Neuronal stem cell (in vitro differentiated cells): ENCODE results near the gene SYT7.

Experiments used
- DNase-seq: peaks from one replicate; pipeline ENCODE4 v3.0.0-alpha.2; 2013; ENCODE audit warnings: low spot score
- H2AFZ ChIP-seq: one replicate; pipeline ENCODE4 v1.6.1; 2013; ENCODE audit warnings: mild to moderate bottlenecking, low read length, inconsistent platforms
- H2AK5ac ChIP-seq: 2 replicates; pipeline ENCODE4 v1.6.1; 2013; ENCODE audit warnings: low read depth, mild to moderate bottlenecking, inconsistent platforms, low read length, moderate library complexity, mixed read lengths
- H2BK120ac ChIP-seq: 2 replicates; pipeline ENCODE4 v1.6.1; 2013; ENCODE audit warnings: low read depth, mild to moderate bottlenecking, inconsistent platforms, low read length, moderate library complexity, mixed read lengths
- H2BK12ac ChIP-seq: one replicate; pipeline ENCODE4 v1.6.1; 2013; ENCODE audit warnings: low read length, inconsistent platforms
- H2BK15ac ChIP-seq: 2 replicates; pipeline ENCODE4 v1.6.1; 2013; ENCODE audit warnings: mild to moderate bottlenecking, low read length, inconsistent platforms, mixed read lengths
- H2BK5ac ChIP-seq: one replicate; pipeline ENCODE4 v1.6.1; 2013; ENCODE audit warnings: inconsistent platforms, mild to moderate bottlenecking, low read length, moderate library complexity
- H3K14ac ChIP-seq: one replicate; pipeline ENCODE4 v1.6.1; 2013; ENCODE audit warnings: low read length, inconsistent platforms
- H3K18ac ChIP-seq: 2 replicates; pipeline ENCODE4 v1.6.1; 2013; ENCODE audit warnings: low read length, inconsistent platforms
- H3K23ac ChIP-seq: 2 replicates; pipeline ENCODE4 v1.6.1; 2013; ENCODE audit warnings: low read depth, mild to moderate bottlenecking, mixed read lengths, low read length, inconsistent platforms; ENCODE audit not compliant: poor library complexity
- H3K27ac ChIP-seq: replicated peaks from 3 replicates; pipeline ENCODE4 v1.5.1; 2013; ENCODE audit warnings: low read length, inconsistent platforms
- H3K27me3 ChIP-seq, 3 experiments: 2 replicates each; pipeline ENCODE4 v1.6.1; 2013; ENCODE audit warnings: low read length in 3 of 3, mild to moderate bottlenecking in 2 of 3, inconsistent platforms in 1 of 3, low read depth in 1 of 3, mixed read lengths in 1 of 3, moderate library complexity in 1 of 3; ENCODE audit not compliant: control insufficient read depth in 3 of 3, insufficient read depth in 3 of 3
- H3K36me3 ChIP-seq, 2 donors: replicated peaks in 1 of 2; 2 replicates each; pipeline ENCODE4 v1.6.1; 2013; ENCODE audit warnings: low read length in 2 of 2; ENCODE audit not compliant: control insufficient read depth in 2 of 2, insufficient read depth in 2 of 2
- H3K4ac ChIP-seq: 2 replicates; pipeline ENCODE4 v1.6.1; 2013; ENCODE audit warnings: inconsistent platforms, mild to moderate bottlenecking, low read length, moderate library complexity
- H3K4me1 ChIP-seq, 2 donors: 1 replicate in 1 of 2; 2 replicates in 1 of 2; pipeline ENCODE4 v1.6.1; 2013; ENCODE audit warnings: low read length in 2 of 2, low read depth in 1 of 2; ENCODE audit not compliant: control insufficient read depth in 2 of 2, insufficient read depth in 1 of 2
- H3K4me2 ChIP-seq: one replicate; pipeline ENCODE4 v1.6.1; 2013; ENCODE audit warnings: mild to moderate bottlenecking, low read length, inconsistent platforms; ENCODE audit not compliant: insufficient read depth, poor library complexity, severe bottlenecking
- H3K4me3 ChIP-seq, 2 donors: 2 replicates each; pipeline ENCODE4 v1.5.1; 2013; ENCODE audit warnings: low read length in 2 of 2, mild to moderate bottlenecking in 2 of 2, inconsistent platforms in 1 of 2, moderate library complexity in 1 of 2
- H3K79me1 ChIP-seq: one replicate; pipeline ENCODE4 v1.6.1; 2013; ENCODE audit warnings: low read depth, mild to moderate bottlenecking, inconsistent platforms, low read length, moderate library complexity
- H3K9ac ChIP-seq: one replicate; pipeline ENCODE4 v1.6.1; 2013; ENCODE audit warnings: mild to moderate bottlenecking, low read depth, low read length, inconsistent platforms; ENCODE audit not compliant: poor library complexity
- H3K9me3 ChIP-seq, 2 donors: replicated peaks in 1 of 2; 2 replicates each; pipeline versions ENCODE3 to v1.6.1; 2013; ENCODE audit warnings: low read length in 2 of 2, mild to moderate bottlenecking in 2 of 2, inconsistent platforms in 1 of 2, low read depth in 1 of 2, mixed read lengths in 1 of 2, moderate library complexity in 1 of 2; ENCODE audit not compliant: control insufficient read depth in 2 of 2, insufficient read depth in 1 of 2
- H4K8ac ChIP-seq: one replicate; pipeline ENCODE4 v1.6.1; 2013; ENCODE audit warnings: low read depth, mild to moderate bottlenecking, inconsistent platforms, low read length, moderate library complexity
- H4K91ac ChIP-seq: one replicate; pipeline ENCODE4 v1.6.1; 2013; ENCODE audit warnings: low read length, low read depth, mild to moderate bottlenecking, inconsistent platforms; ENCODE audit not compliant: poor library complexity
- WGBS, 2 donors: extraction: QIAGEN DNeasy Blood & Tissue Kit; methylation state at CpG; one replicate each; pipeline ENCODE4 v1.1.7; 2013; ENCODE audit warnings: missing lambda C conversion rate in 2 of 2, mixed read lengths in 1 of 2; ENCODE audit not compliant: insufficient read length in 2 of 2, insufficient replicate concordance in 1 of 2; ENCODE audit errors: extremely low coverage in 2 of 2; 5-methylcytosine and 5-hydroxymethylcytosine counted together

The SYT7 gene

GRCh38 chr11:61601512-61601911 lies 20.6 kb upstream of the SYT7 start:
- Histone ChIP-seq H3K27ac (no peak overlapping the region), H2BK12ac (peak overlapping the region; percentile 75), H3K27me3 (peaks cover 0 to 78% (median 2%) of the 10 kb centered on the region in 3 experiments), H3K4me2 (no peak overlapping the region), H3K4me3 (peak overlapping the region in 1 of 2 donors; percentile 33), H4K8ac (no peak overlapping the region), H3K79me1 (no peaks in the 10 kb centered on the region), H3K4ac (peak overlapping the region; percentile 55), H2AFZ (no peak overlapping the region), H2BK5ac (peak overlapping the region; percentile 43), H2AK5ac (peak overlapping the region; percentile 74), H2BK15ac (no peak overlapping the region), H2BK120ac (no peak overlapping the region), H3K18ac (peak overlapping the region; percentile 49), H3K23ac (peak overlapping the region; percentile 6), H3K14ac (no peak overlapping the region), H3K9me3 (no peaks in the 10 kb centered on the region), H3K9ac (no peak overlapping the region), H4K91ac (no peak overlapping the region), H3K36me3 (no peaks in the 10 kb centered on the region), H3K4me1 (peaks cover 0 to 7% of the 10 kb centered on the region in 2 donors)
- DNase-seq, result no peak
- WGBS, 2 donors, result no CpG with 5 or more reads among the region's 4 CpGs

DNA sequence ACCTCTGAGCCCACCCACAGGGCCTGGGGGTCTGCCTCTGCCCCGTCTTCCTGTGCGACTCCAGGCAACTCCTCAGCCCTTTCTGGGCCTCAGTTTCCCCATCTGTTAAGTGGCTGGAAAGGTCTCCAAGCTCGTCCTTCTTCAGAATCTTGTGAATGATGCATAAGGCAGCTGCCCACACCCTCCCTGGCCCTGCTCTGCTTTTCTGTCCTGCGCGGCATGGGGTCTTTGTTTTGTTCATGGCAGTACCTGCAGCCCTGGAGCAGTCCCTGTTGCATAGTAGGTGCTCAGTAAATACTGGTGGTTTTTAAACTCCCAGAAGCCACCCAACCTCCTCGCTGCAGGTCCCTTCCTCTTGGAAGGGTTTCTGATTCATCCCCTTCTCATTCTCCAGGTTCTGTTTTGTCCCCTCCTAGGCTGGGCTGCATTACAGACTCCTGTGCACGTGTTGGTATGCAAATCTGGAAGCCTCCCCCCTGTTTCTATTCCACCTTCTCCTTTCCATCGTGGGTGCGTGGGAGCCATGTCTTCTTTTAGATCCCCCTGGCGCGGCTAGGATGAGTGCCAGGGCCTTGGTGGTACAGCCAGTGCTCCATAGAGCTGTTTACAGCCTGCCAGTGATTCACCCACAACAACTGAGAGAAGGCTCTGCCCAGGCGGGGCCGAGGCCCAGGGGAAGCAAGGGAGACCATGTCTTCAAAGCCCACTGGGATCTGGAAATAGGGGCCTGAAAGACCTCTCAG lies 19.3 kb upstream of the SYT7 start:
- H3K23ac ChIP-seq, result no peak overlapping the region

DNA sequence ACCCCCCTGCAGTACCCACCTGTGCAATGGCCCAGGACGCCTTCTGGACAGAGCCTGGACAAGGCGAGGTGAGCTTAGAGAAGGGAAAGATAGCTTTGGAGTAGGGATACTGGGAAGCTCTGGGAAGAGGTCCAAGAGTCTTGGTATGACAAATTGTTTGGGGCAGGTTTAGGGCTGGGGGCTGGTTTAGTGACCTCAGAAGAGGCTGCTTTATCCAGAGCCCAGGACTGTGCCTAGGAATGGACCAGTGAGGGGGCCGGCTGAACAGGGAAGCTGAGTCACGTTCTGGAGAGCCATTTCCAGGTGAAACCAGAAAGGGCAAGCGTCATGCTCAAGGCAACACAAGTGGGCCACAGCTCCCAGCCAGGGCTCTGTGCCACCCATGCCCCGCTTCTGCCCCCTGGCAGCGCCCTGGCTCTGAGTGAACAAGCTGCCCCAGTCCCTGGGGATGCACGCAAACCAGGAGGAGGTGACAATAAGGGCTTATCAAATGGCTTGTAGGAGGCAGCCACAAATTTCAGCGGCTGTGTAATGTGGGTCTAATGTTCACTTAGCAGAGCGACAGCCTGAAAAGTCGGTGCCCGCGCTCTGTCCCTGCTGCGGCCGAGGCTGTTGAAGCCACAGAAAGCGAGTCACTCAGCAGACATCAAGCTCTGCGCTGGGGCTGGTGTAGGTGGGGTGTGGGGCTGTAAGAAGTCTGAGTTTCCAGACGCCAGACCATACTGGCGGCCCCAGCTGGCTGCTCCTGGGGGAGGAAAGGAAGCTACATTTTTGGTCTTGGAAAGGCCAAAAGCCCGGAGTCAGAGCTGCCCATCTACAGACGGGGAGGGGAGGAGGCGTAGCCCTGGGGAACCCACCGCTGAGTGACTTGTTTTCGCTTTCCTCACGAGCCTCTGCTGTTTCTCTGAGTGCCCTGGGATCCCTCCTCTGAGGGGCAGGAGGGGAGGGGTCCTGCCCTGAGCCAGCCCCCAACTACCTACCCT lies 18.3 kb upstream of the SYT7 start:
- Histone ChIP-seq H3K4me1 (peaks cover 4 to 7% of the 10 kb centered on the region in 2 donors), H3K9ac (no peak overlapping the region), H3K18ac (peak overlapping the region; percentile 76), H2BK12ac (no peak overlapping the region), H2AK5ac (peak overlapping the region; percentile 72), H3K4ac (no peak overlapping the region), H2BK15ac (no peak overlapping the region), H3K14ac (no peak overlapping the region), H3K4me2 (no peak overlapping the region), H3K9me3 (no peaks in the 10 kb centered on the region), H3K79me1 (no peaks in the 10 kb centered on the region), H3K23ac (no peak overlapping the region), H2AFZ (peak overlapping the region; percentile 62), H3K27me3 (peaks cover 0 to 71% (median 2%) of the 10 kb centered on the region in 3 experiments), H3K4me3 (no peak overlapping the region), H4K91ac (no peak overlapping the region), H3K36me3 (no peaks in the 10 kb centered on the region), H4K8ac (no peak overlapping the region), H3K27ac (no peak overlapping the region), H2BK120ac (no peak overlapping the region), H2BK5ac (no peak overlapping the region)
- WGBS, 2 donors, result no CpG with 5 or more reads among the region's 25 CpGs
- DNase-seq, result no peak

More for the DNA sequence above, 19.3 kb upstream of the SYT7 start:
- peaks cover 4 to 7% of the 10 kb centered on the region in 2 donors for H3K4me1 ChIP-seq
- H3K36me3 ChIP-seq, result no peaks in the 10 kb centered on the region
- H3K79me1 ChIP-seq, result no peaks in the 10 kb centered on the region
- H3K9me3 ChIP-seq, result no peaks in the 10 kb centered on the region
- H3K14ac ChIP-seq, result peak overlapping the region; percentile 73
- H3K4me3 ChIP-seq, result no peak overlapping the region
- H3K27ac ChIP-seq, result no peak overlapping the region
- H2BK15ac ChIP-seq, result no peak overlapping the region
- no peak overlapping the region for H2BK12ac ChIP-seq
- peaks cover 0 to 67% (median 2%) of the 10 kb centered on the region in 3 experiments for H3K27me3 ChIP-seq
- no peak overlapping the region for H3K4ac ChIP-seq
- H2AFZ ChIP-seq, result no peak overlapping the region
- H4K8ac ChIP-seq, result no peak overlapping the region
- H3K4me2 ChIP-seq, result no peak overlapping the region
- peak overlapping the region; percentile 78 for H3K9ac ChIP-seq
- no peak overlapping the region for H2BK120ac ChIP-seq
- H4K91ac ChIP-seq, result no peak overlapping the region
- DNase-seq, result no peak
- H2BK5ac ChIP-seq, result no peak overlapping the region
- no peak overlapping the region for H3K18ac ChIP-seq
- no CpG with 5 or more reads among the region's 13 CpGs for WGBS, 2 donors
- H2AK5ac ChIP-seq, result peak overlapping the region; percentile 72

DNA sequence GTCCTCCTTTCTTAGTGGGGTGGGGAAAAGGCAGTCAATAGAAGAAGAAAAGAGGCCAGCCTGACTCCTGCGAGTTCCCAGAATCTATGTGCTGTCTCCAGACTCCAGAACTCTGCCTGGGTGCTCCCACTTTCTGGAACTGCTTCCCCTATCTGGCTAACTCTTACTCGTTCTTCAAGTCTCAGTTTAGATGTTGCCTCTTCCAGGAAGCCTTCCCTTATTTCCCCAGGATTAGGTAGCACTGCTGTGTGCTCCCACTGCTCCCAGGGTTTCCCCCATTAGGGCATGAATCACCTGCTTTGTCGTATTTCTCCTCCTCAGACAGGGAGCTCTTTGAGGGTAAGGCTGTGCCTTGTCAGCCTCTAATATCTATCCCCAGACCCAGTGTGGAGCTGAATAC lies 17.5 kb upstream of the SYT7 start:
- Histone ChIP-seq H3K4me1 (peaks cover 4 to 6% of the 10 kb centered on the region in 2 donors), H2BK5ac (no peak overlapping the region), H3K18ac (no peak overlapping the region), H3K9ac (no peak overlapping the region), H3K9me3 (no peaks in the 10 kb centered on the region), H3K4me2 (no peak overlapping the region), H3K36me3 (no peaks in the 10 kb centered on the region), H3K14ac (no peak overlapping the region), H3K23ac (no peak overlapping the region), H3K27me3 (peaks cover 0 to 69% (median 2%) of the 10 kb centered on the region in 3 experiments), H2BK120ac (no peak overlapping the region), H2AFZ (no peak overlapping the region), H2BK15ac (no peak overlapping the region), H3K27ac (no peak overlapping the region), H2AK5ac (no peak overlapping the region), H3K4me3 (no peak overlapping the region), H4K8ac (no peak overlapping the region), H2BK12ac (no peak overlapping the region), H3K79me1 (no peaks in the 10 kb centered on the region), H3K4ac (no peak overlapping the region), H4K91ac (no peak overlapping the region)
- no peak for DNase-seq
- no CpG with 5 or more reads among the region's 3 CpGs for WGBS, 2 donors
